ENCODE results near the gene ZNF672.

The ZNF672 gene

DNA sequence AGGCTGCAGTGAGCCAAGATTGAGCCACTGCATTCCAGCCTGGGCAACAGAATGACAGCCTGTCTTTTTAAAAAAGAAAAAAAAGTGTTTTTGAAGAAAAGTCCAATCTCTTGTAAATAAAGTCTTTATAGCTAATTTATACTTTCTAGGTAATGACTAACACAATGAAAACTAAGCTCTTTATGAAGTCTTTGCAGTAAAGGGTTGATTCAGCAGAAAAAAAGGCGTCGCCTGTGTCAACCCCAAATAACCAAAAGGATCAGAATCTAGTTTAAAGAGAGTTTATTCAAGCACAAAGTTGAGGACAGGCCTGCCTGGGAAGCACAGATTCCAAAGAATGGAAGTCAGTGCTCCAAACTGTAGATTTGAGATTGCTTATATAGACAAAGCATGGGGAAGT, 53.7 kb downstream of the ZNF672 start:
- TF ChIP-seq, protein P1, sequence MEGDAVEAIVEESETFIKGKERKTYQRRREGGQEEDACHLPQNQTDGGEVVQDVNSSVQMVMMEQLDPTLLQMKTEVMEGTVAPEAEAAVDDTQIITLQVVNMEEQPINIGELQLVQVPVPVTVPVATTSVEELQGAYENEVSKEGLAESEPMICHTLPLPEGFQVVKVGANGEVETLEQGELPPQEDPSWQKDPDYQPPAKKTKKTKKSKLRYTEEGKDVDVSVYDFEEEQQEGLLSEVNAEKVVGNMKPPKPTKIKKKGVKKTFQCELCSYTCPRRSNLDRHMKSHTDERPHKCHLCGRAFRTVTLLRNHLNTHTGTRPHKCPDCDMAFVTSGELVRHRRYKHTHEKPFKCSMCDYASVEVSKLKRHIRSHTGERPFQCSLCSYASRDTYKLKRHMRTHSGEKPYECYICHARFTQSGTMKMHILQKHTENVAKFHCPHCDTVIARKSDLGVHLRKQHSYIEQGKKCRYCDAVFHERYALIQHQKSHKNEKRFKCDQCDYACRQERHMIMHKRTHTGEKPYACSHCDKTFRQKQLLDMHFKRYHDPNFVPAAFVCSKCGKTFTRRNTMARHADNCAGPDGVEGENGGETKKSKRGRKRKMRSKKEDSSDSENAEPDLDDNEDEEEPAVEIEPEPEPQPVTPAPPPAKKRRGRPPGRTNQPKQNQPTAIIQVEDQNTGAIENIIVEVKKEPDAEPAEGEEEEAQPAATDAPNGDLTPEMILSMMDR (IDR thresholded peaks at IDR 0.05), result no peak
- Histone ChIP-seq H3K4me3 (no peak overlapping the region), H3K27ac (no peak overlapping the region)
- no peak for DNase-seq (ENCODE audit: low spot score)

DNA sequence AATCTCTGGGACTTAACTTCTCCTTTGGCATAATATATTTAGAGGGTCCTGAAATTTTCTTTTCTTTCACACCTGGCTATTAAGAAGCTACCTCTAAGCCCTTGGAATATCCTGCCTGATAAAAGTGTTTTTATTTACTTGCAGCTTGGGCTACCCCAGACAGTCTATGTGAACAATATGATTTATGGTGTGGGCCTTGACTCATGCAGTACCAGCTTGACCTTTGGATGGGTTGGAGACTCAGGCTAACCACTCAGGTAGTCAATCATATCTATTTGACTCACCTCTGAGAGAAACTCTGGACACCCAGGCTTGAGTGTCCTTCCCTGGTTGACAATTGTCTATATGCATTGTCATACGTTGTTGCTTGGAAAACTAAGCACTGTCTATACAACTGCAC, 54.6 kb downstream of the ZNF672 start:
- Histone ChIP-seq H3K4me3 (no peak overlapping the region), H3K27ac (no peak overlapping the region)
- DNase-seq (ENCODE audit: low spot score), result no peak
- TF ChIP-seq, protein P1 (IDR thresholded peaks at IDR 0.05), result no peak

DNA sequence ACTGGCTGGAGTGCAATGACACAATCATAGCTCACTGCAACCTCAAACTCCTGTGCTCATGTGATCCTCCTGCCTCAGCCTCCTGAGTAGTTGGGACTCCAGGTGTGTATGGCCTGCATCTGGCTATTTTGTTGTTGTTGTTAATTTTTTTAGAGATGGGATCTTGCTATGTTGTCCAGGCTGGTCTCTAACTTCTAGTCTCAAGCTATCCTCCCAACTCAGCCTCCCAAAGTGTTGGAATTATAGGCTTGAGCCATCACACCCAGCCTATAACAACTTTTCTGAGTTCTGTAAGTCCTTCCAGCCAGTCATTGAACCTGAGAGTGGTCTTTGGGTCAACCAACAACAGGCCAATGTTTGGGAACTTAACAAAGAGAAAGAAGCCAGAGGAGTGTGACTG, 56.8 kb downstream of the ZNF672 start:
- no peak for DNase-seq (ENCODE audit: low spot score)
- no peak overlapping the region for H3K4me3 ChIP-seq
- no peak overlapping the region for H3K27ac ChIP-seq
- TF ChIP-seq, protein P1 (IDR thresholded peaks at IDR 0.05), result no peak

DNA sequence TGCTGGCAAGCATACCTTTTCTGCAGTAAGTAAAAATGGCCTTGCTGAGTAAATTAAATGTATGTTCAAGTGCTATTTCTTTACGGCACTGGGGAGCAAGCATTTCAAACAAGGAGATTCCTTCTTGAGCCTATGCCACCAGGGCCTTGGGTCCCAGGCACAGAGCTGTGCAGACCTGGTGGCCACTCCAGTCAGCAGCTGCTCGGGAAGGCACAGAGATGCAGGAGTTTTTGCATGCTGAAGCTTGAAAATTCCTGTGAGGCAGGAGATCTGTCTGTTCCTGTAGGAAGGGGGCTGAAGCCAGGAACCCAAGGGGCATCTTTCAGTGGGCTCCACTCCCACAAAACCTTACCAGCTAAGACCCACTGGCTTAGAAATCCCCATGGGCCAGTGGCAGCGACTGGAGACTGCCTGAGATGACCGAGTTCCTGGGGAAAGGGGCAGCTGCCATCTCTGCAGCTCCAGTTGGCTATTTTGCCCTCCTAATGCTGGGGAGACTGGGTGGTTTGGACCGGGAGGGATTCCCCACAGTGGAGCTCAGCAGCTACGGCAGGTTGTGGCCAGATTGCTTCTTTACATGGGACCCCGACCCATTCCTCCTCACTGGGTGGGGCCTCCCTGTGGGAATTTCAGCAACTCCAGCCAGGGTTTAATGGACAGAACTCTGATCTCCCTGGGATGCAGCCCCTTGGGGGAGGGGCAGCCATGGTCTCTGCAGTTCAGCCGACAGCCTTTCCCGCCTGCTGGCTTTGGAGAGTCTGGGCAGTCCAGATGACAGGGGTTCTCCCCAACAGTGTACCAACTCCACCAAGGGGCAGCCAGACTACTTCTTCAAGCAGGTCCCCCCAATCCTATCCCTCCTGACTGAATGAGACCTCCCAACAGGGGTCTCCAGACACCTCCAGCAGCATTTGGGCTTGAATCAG, 59.7 kb downstream of the ZNF672 start:
- Histone ChIP-seq H3K4me3 (no peak overlapping the region), H3K27ac (no peak overlapping the region)
- TF ChIP-seq, protein P1 (IDR thresholded peaks at IDR 0.05), result no peak
- DNase-seq (ENCODE audit: low spot score), result no peak
